C4-2B (cell line): ENCODE results near the gene CORO2B.

Experiments
- ZFX ChIP-seq: fragments of 450-650 bp; IDR thresholded peaks from 2 replicates; pipeline ENCODE4 v1.6.1; 2017
- TF ChIP-seq, protein P1 (sequence below): fragments of 450-650 bp; conservative IDR thresholded peaks from 2 replicates; pipeline ENCODE4 v1.5.1; 2017; ENCODE audit warnings: mild to moderate bottlenecking

DNA sequence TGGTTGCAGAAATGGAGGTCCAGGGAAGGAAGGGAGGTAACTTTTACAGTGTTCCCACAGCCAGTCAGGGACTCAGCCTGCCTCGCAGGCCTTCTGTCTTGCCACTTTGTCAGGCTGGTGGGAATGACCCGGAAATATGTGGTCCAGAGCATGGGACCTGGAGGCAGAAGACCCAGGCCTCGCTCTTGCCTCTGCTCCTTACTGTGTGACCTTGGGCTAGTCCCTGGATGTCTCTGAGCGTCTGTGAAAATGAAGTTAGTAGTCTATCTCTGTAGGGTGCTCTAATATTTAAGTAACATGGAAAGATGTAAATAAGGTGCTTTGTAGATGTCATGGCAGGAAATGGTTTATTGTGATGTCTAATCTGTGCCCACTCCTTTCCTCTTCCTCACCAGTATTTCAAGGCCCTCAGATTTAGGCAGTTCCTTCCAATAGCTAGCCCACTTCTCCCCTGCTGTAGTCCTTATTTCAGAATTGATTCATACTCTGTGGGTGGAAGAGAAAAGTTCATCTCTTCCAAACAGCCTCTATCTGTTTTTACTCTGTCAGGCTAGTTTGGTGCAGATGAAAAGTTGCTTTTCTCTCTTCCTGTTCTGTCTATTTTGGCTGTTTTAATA lies 9.1 kb downstream of the CORO2B start:
- TF ChIP-seq, protein P1, sequence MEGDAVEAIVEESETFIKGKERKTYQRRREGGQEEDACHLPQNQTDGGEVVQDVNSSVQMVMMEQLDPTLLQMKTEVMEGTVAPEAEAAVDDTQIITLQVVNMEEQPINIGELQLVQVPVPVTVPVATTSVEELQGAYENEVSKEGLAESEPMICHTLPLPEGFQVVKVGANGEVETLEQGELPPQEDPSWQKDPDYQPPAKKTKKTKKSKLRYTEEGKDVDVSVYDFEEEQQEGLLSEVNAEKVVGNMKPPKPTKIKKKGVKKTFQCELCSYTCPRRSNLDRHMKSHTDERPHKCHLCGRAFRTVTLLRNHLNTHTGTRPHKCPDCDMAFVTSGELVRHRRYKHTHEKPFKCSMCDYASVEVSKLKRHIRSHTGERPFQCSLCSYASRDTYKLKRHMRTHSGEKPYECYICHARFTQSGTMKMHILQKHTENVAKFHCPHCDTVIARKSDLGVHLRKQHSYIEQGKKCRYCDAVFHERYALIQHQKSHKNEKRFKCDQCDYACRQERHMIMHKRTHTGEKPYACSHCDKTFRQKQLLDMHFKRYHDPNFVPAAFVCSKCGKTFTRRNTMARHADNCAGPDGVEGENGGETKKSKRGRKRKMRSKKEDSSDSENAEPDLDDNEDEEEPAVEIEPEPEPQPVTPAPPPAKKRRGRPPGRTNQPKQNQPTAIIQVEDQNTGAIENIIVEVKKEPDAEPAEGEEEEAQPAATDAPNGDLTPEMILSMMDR, result no peak
- TF ChIP-seq ZFX, result no peak
